Spleen (tissue), 7 donors: ENCODE data around the gene TMX4.

Experiments used
- CTCF ChIP-seq, 11 experiments: fragments of 200-600 bp in 7 of 11; fragments of 450-650 bp in 4 of 11; sonication (generic) in 4 of 11; IDR thresholded peaks in 8 of 11; conservative IDR thresholded peaks in 3 of 11; 1 replicate in 7 of 11; 2 replicates in 4 of 11; pipeline versions ENCODE4 v1.4.0 to v1.8.0; 2016 to 2021; ENCODE audit warnings: antibody characterized with exemption in 11 of 11, inconsistent platforms in 4 of 11, mild to moderate bottlenecking in 1 of 11
- POLR2A ChIP-seq, 3 donors: fragments of 450-650 bp; IDR thresholded peaks; one replicate each; pipeline ENCODE4 v1.5.1; 2017; ENCODE audit warnings: antibody characterized with exemption in 3 of 3, mild to moderate bottlenecking in 1 of 3
- donor health status: DM: no; HTN: no; CAD: no; lungs with moderate emphysema.
- donor health status: DM: no; HTN: no; CAD: no.
- donor health status: DM: no; HTN: no; CAD: no.

GRCh38 chr20:8049310-8049709 lies 29.7 kb upstream of the TMX4 start:
- no peak for TF ChIP-seq CTCF (IDR thresholded peaks at IDR 0.05 in 8 of 11, conservative IDR thresholded peaks at IDR 0.05 in 3 of 11)
- TF ChIP-seq POLR2A (IDR thresholded peaks at IDR 0.05) = no peak
